HG03103 (cell line): Measurements from ENCODE around the gene FYN.
A peak's percentile ranks its signal among the peaks of the same experiment; 100 is the strongest.

ENCODE experiments used
- ATAC-seq: cut with Tn5 transposase; IDR thresholded peaks from one replicate; pipeline ENCODE4 v1.9.1; 2021; ENCODE audit warnings: low read depth; ENCODE audit not compliant: unreplicated experiment

FYN gene

DNA sequence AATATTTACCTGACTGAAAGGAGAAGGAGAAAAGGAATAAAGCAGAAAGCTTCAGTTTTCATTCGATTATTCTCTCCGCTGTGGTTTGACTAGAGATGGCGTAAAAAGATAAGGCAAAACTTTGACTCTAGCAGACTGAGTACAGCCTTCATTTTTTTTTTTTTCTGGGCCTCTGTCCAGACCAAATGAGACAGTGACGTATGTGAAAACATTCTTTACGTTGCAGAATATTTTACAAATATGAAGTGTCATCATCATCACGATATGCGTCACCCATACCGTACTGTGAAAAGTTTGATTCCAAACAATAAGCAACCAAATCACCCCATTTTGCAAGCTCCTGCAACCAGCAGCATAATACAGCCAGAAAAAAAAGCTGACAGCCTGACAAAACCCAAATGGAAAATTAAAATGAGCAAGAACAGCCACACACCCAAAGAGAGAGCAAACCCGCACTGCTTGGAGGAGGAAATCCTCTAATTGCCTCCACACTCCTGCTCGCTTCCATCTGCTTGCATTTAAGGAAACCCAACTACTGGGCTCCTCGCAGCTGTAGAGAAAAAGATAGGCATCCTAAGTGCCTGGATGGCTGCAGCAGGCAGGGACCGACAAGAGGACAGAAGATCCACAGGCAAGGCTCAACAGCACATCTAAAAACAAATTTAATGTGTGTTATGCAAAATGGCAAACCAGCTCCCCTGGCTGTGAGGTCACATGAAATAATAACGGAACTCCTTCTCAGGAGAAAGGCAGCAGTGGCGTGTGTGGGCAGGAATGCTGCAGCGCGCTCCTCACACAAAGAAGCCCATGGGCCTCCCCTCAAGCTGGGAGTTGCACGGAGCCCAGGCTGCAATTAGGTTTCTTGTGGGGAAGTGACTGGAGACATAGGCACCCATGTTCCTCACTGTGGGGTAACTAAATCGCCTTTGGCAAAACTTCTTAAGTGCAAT lies 113.1 kb downstream of the FYN start:
- no peak for ATAC-seq

DNA sequence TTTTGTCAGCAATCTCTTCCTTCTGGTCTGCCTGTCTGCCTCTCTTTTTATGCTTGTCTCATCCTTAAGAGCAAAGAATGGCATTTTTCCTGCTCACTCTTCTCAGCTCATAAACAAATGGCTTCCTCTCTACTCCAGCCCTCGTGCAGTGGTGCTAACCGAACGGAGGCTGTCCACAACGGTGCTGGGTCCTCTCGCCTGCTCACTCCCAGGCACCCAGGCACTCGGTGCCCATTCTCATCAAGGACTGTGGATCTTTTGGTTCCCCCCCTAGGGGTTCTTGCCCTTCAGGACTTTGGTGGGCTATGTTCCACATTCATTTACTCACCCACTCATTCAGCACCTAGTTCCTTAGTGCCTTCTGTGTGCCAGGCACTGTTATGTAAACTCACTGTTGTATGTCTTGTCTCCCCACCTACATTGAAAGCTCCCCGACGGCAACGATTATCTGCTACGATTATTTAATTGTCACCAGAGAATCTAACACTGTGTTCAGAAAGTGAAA lies 113.9 kb downstream of the FYN start:
- ATAC-seq = no peak

DNA sequence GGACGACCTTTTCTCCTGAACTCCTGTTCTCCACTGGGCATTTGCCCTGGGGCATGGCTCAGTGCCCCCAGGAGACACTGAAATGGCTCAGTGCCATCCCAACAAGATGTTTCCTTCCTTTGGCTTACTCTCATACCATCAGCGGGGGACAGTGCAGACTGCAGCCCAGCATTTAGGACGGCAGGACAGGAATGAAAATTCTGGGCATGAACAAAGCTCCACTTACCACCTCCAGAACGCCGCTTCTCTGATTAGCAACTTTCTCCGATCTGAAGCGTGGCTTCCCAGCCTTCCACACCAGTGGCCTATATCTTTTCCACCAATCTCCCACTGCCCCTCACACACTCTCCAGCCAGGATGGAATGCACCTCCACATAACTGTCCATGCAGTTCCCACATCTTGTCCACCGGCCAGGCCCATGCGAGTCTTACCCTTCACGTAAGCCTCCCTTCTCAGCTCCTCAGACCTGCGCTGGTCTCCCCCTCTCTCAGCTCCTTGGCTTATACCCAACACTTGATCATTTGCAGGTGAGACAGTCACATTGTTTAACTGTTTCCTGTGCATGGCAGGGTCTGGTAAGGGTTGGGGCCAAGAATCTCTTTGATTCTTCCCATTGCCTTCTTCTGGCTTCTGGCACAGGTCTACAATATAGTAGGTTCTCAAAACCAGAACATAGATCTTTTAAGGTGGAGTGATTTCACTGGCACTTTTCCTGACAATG lies 114.5 kb downstream of the FYN start:
- ATAC-seq = no peak

DNA sequence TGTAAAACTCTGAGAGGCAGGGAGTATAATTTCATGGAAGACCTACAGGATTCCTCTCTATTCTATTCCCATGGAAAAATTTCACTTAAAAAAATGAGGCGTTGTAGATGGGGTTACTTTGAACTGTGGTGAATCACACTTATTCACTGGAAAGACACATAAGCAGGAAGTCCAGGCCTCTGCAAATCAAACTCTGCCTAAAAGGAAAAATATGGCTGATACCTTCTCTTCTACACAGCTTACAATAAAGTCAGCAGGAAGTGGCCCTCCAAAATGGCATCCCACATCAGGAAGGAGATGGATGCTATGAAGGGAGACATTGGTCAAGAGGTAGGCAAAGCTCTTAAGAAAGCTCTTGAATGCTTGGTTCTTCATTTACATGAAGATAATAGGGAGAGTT lies 115.9 kb downstream of the FYN start:
- no peak for ATAC-seq

DNA sequence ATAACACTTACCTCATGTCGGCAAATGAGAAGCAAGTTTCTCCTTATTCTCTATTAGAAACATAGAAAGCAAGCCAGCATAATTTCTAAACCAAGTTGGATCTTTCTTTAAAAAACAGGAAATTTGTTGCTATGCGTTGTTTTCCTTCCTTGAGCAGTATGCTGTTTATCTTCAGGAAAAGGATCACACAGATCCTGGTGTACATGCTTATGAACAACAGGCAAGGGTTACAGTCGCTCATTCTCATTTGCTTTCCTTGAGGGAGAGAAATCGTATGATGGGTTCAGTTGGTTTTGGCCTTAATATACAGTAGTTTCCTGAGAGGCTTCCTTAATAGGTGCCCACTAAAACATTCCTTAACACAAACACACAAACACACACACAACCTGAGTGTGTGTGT lies 118.8 kb downstream of the FYN start:
- ATAC-seq = no peak

DNA sequence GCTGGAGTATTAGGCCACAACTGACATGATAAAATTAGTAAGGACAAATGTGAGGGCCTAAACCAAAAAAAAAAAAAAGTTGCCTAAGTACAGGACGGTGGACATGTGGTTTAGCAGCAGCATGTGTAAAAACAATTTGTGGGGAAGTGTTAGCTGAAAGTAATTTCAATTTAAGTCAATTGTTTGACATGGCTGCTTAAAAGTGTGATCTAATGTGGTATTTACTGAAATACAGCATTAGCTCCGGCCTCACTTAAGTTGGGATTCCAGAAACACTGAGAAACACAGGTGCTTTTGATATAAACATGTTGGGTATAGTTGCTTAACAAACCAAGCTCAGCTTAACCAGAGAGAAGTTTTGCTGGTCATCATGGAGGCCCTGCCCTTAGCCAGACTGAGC lies 119.7 kb downstream of the FYN start:
- ATAC-seq = no peak

DNA sequence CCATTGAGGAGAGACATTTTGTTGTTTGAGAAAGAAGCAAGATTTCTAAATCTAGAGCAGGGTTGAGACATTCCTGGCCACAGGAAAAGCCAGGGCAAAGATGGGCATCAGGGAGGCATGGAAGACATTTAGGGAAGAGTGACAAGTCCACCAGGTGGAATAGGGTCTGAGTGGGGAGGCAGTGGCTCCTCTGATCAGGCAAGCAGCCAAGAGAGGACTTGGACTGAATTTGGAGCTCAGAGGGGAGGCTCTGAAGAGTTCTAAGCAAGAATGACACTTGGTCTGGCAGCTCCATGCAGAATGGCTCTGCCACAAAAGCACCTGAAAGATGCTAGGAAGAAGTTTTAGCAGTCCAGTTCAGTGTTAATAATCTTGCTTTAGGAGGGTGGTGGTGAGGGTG lies 120.8 kb downstream of the FYN start:
- no peak for ATAC-seq

DNA sequence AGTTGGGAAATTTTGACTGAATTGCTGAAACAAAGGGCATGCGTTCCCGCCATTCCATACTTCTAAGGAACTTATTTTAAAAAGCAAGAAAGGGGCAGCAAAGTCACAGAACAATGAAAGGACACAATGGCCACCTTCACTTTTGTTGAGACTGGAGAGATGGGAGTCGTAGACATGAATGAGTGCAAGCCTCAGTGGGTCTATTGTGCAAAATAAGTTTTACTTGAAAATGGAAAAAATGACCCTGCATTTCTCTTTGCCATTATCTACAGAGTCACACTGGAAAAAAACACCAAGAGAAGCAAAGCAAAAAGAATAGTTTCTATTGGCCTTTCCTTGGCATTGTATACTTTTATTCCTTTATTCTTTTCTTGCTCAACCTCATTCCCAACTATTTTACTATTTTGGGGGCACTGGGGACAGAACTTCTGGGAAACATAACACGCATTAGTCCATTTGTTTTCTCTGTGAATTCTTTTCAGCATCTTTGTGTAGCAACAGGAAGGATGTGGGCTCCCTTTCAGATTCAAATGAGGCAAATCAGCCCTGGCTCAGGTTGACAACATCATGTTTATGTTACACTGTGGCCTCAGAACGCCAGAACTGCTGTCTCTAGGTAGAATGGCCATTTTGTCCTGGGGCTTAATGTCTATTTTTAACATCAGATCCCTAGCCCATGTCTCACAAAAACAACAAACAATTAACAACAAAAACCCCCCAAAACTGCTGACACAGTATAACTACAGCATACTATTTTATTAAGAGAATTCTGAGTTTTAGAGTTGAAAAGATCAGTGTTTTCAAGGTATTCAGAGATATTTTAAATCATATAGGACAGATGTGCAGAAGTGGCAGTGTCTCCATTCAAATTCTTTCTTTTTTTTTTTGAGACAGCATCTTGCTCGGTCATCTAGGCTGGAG lies 122.2 kb downstream of the FYN start:
- peak; percentile 80 for ATAC-seq

DNA sequence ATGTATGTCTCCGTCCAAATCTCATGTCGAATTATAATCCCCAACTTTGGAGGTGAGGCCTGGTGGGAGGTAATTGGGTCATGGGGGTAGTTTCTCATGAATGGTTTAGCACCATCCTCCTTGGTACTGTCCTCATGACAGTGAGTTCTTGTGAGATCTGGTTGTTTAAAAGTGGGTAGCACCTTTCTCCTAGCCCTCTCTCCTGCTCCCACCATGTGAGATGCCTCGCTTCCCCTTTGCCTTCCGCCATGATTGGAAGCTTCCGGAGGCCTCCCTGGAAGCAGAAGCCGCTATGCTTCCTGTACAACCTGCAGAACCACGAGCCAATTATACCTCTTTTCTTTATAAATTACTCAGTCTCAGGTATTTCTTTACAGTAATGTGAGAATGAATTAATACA lies 123.1 kb downstream of the FYN start:
- no peak for ATAC-seq

DNA sequence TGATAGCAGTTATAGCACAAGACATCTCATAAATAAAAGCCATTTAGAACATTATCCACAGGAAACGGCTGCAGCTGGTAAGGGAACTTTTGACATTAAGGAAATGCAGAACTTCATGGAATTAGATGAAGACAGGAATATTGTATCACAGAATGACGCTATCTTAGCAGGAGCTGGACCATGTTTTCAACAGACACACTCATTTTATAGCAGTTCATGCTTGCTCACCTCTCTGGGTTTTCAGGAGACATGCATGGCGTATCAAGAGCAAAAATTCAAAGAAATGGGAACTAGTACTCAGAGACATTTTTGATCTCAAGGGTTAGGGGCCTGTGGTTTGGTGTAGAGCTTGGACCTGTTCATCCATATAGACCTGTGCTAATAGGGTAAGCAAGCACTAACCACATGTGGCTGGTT lies 125.0 kb downstream of the FYN start:
- ATAC-seq = no peak

DNA sequence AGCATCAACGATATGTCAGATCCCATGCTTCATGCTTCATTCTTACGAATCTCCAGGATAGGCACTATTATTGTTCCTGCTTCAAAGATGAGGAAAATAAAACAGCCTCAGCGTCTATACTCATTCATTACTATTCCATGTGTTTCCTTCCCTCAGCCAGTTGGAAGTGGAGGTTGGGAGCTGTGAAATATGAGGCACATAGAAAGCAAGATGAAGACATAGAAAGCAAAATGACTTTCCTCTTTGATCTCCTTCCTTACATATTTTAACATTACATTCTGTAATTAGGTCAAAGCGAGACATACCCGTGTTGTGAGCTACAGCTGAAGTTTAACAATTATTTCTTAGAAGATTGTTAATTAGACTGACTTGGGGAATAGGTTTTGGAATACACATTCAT lies 125.4 kb downstream of the FYN start:
- no peak for ATAC-seq

DNA sequence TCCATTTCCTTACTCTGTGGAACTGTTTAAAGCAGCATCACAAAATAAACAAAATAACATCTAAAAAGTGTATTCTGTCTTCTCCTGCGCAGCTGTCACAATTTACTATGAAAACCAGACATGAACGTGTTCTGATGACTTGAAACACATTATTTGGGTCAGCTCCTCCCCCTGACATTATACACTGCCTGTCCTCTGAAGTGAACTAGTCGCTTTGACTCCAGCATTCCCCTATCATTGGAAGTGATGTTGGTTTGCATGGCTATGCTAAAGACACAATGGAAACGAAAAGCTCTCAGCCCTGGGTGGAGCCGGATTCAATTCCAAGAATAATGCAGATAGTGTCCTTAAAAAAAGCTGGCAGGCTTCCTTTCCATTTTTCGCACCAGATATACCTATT lies 125.9 kb downstream of the FYN start:
- no peak for ATAC-seq

DNA sequence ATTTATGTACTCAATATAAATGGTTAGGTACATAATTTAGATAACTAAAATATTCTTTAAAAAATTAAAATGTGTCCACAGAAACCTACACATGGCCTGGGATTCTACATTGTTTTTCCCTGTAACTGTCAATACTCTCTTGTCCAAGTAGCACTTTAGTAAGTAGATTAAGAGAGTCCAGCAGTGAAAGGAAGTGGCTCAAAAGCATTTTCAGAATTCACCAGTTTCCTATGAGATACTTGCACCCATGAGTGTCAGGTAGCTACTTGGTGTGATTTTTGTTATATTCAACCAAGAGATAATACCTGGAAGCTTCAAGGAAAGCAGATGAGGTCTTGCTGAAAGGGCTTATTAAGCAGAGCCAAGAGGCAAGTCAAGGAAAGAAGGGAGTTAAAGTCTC lies 126.3 kb downstream of the FYN start:
- ATAC-seq = no peak

DNA sequence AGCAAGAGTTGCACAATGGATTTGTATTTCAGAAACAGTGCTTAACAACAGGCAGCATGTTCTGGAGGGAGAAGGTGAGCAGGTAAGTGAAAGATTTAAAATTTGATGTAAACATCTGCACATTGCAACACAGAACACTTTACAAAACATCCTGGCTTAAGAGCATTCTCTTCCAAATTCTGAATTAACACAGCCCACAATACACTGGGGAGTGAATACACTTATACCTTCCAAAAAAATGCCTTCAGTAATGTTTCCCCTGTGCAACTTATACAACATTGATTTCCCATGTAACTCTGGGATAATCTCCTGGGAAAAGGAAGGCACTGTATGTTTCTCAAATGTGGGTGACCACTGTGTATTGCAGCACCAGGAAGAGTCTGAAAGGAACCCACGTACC lies 127.6 kb downstream of the FYN start:
- ATAC-seq = no peak

DNA sequence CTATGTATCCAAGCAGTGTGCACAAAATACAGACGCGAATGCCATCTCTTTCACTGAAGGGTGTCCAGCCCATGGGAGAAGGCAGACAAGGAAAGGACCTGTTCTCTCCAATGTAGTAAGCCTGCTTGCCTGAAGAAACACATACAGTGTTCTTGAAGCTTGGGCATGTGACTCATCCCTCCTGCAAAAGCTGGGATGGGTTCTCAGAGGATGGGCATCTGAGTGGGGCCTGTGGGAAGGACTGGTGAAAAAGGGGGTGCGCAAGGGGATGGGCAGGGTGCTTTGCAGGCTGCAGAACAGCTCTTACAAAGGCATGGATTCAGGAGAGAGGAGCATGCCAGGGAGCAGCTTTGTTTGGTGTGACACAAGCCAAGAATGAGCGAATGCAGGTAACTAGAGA lies 128.1 kb downstream of the FYN start:
- ATAC-seq = no peak

DNA sequence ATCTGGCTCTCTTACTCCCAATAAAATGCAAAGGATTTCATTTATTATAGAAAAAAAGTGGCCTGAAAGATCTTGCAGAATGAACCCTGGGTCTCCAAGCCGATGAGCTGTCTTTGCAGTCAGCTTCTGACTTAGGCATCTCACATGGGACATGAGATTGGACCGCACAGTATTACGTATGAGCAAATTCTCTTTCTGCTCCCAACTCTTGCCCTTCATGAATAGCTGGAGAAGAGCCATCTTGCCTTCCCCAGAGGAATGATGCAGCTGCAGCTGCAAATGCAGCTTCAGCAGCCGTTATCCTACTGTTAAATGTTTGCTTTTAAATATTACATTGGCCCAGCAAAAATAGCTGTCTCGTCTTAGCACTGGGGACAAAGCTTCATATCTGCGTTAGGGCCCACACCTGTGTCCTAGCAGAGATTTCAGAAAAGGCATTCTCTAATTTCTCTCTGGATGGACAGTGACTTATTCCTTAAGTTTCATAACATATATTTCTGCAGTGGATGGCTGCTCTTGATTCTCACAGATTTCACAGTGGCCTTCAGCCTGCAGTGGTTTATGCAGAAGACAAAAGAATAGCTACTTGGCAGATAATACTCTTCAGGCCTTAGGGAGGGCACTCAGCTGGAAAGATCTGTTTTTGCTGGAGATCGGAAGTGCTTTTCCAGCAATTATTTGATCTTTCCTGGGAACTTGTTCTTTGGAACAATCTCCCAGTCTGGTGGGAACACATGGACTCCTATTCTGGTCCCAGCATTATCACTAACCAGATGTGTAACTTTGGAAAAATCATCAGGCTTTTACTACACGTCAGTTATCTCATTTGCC lies 129.2 kb downstream of the FYN start:
- ATAC-seq = no peak

DNA sequence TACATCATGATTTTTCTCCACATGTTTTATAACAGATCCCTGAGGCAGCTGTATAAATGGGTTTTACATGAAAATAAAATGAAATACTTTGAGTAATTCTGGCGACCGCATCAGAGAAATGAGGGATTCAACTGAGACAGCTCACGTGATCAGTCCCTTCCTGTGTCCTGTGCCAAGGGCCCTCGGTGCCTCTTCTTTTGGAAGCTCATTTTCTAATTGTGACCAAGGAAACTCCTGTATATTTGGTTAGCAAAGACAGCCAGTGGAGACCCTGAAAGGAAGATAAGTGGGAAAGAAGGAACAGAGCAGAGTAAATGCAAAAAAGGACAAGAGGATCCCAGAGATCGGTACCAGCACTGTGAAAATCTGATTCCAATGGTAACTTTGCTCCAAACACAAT lies 129.9 kb downstream of the FYN start:
- ATAC-seq = no peak

DNA sequence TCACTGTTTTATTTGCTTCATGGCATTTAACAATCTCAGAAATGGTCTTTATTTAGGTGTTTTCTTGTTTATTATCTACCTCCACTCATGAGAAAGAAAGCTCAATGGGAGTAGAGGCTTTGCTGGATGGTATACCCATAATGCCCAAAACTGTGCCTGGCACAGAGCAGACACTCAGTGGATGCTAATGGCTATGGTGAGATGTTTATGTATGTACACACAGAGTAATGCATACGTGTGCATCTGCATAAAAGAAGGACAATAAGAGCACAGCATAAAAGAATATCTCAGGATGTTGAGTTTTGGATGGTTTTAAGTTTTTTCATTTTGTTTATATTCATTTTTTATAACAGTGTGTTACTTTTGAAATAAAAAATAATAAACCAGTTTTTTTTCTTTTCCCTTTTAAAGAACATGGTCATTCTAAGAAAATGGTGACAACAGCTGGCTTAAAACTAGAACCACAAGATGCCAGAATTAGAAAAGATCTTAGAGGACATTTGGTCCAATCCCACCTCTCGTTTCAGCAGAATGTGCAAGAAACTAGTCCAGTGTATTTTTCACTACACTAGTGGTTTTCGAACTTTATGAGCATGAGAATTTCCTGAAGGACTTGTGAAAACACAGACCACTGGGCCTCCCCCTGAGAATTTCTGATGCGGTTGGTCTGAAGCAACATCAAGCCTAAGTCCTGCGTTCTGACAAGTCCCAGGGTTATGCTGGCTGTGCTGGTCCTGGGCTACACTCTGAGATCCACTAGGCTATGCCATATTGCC lies 131.9 kb downstream of the FYN start:
- no peak for ATAC-seq

DNA sequence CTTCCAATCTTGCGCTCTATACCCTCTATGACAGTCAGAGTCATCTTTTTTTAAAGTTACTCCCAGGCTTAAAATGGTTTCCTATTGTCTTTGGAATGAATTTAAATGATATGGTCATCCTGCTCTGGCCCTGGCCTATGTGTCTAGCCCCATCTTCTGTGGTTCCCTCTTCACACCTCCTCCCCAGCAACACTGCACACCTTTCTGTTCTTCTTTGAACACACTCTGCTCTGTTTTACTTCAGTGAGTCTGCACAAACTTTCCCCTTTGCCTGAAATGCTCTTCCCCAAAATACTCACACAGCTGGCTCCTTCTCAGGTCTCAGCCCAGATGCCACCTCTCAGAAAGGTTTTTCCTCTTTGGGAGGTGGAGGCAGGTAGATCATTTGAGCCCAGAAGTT lies 132.7 kb downstream of the FYN start:
- no peak for ATAC-seq
